ENCODE data around the gene CPVL. TPM values are rescaled to one million over a fixed set of nuclear protein-coding genes. Genes with fewer than 3 reads are reported as not detected.

The CPVL gene
- total RNA-seq, 1 experiment from 2014 or later: 46.1 TPM

- H3K36me3 ChIP-seq (replicated peaks; ENCODE audit: control insufficient read depth, insufficient read depth, low read length): no peaks in the 10 kb centered on the region
- no peak for DNase-seq
- no peak overlapping the region for H3K4me3 ChIP-seq (ENCODE audit: insufficient read depth, low read depth, low read length)
- no peaks in the 10 kb centered on the region for H3K27me3 ChIP-seq (ENCODE audit: control insufficient read depth, insufficient read depth, low read length)
These were observed 68.5 kb downstream of the CPVL start for GRCh38 chr7:29077854-29078253.

- no peak for DNase-seq
- H3K4me3 ChIP-seq (ENCODE audit: insufficient read depth, low read depth, low read length): no peak overlapping the region
These were observed 69.2 kb downstream of the CPVL start for GRCh38 chr7:29077176-29077575.

GRCh38 chr7:29076631-29077030, 69.7 kb downstream of the CPVL start:
- Histone ChIP-seq H3K27me3 (ENCODE audit: control insufficient read depth, insufficient read depth, low read length) (no peaks in the 10 kb centered on the region), H3K4me3 (ENCODE audit: insufficient read depth, low read depth, low read length) (no peak overlapping the region), H3K36me3 (replicated peaks; ENCODE audit: control insufficient read depth, insufficient read depth, low read length) (no peaks in the 10 kb centered on the region)
- no peak for DNase-seq

More at GRCh38 chr7:29077176-29077575, 69.2 kb downstream of the CPVL start:
- no peaks in the 10 kb centered on the region for H3K36me3 ChIP-seq (replicated peaks; ENCODE audit: control insufficient read depth, insufficient read depth, low read length)
- no peaks in the 10 kb centered on the region for H3K27me3 ChIP-seq (ENCODE audit: control insufficient read depth, insufficient read depth, low read length)

GRCh38 chr7:29075606-29076005, 70.7 kb downstream of the CPVL start:
- H3K4me3 ChIP-seq (ENCODE audit: insufficient read depth, low read depth, low read length): no peak overlapping the region
- DNase-seq: no peak
- no peaks in the 10 kb centered on the region for H3K36me3 ChIP-seq (replicated peaks; ENCODE audit: control insufficient read depth, insufficient read depth, low read length)
- H3K27me3 ChIP-seq (ENCODE audit: control insufficient read depth, insufficient read depth, low read length): no peaks in the 10 kb centered on the region

- no peak for DNase-seq
- Histone ChIP-seq H3K36me3 (replicated peaks; ENCODE audit: control insufficient read depth, insufficient read depth, low read length) (no peaks in the 10 kb centered on the region), H3K4me3 (ENCODE audit: insufficient read depth, low read depth, low read length) (no peak overlapping the region), H3K27me3 (ENCODE audit: control insufficient read depth, insufficient read depth, low read length) (no peaks in the 10 kb centered on the region)
These were observed 75.0 kb downstream of the CPVL start for GRCh38 chr7:29071203-29071874.

- H3K4me3 ChIP-seq (ENCODE audit: insufficient read depth, low read depth, low read length): no peak overlapping the region
- no peak for DNase-seq
- no peaks in the 10 kb centered on the region for H3K27me3 ChIP-seq (ENCODE audit: control insufficient read depth, insufficient read depth, low read length)
- H3K36me3 ChIP-seq (replicated peaks; ENCODE audit: control insufficient read depth, insufficient read depth, low read length): no peaks in the 10 kb centered on the region
These were observed 79.7 kb downstream of the CPVL start for GRCh38 chr7:29066641-29067040.

- Histone ChIP-seq H3K4me3 (ENCODE audit: insufficient read depth, low read depth, low read length) (no peak overlapping the region), H3K27me3 (ENCODE audit: control insufficient read depth, insufficient read depth, low read length) (no peaks in the 10 kb centered on the region), H3K36me3 (replicated peaks; ENCODE audit: control insufficient read depth, insufficient read depth, low read length) (no peaks in the 10 kb centered on the region)
- no peak for DNase-seq
These were observed 81.0 kb downstream of the CPVL start for GRCh38 chr7:29065181-29065857.

GRCh38 chr7:29063872-29064271, 82.5 kb downstream of the CPVL start:
- no peaks in the 10 kb centered on the region for H3K36me3 ChIP-seq (replicated peaks; ENCODE audit: control insufficient read depth, insufficient read depth, low read length)
- H3K27me3 ChIP-seq (ENCODE audit: control insufficient read depth, insufficient read depth, low read length): no peaks in the 10 kb centered on the region
- no peak for DNase-seq
- H3K4me3 ChIP-seq (ENCODE audit: insufficient read depth, low read depth, low read length): no peak overlapping the region

- H3K27me3 ChIP-seq (ENCODE audit: control insufficient read depth, insufficient read depth, low read length): no peaks in the 10 kb centered on the region
- no peak for DNase-seq
- H3K36me3 ChIP-seq (replicated peaks; ENCODE audit: control insufficient read depth, insufficient read depth, low read length): no peaks in the 10 kb centered on the region
- no peak overlapping the region for H3K4me3 ChIP-seq (ENCODE audit: insufficient read depth, low read depth, low read length)
These were observed 83.1 kb downstream of the CPVL start for GRCh38 chr7:29063236-29063635.

- Histone ChIP-seq H3K27me3 (ENCODE audit: control insufficient read depth, insufficient read depth, low read length) (no peaks in the 10 kb centered on the region), H3K36me3 (replicated peaks; ENCODE audit: control insufficient read depth, insufficient read depth, low read length) (no peaks in the 10 kb centered on the region), H3K4me3 (ENCODE audit: insufficient read depth, low read depth, low read length) (no peak overlapping the region)
- DNase-seq: no peak
These were observed 93.0 kb downstream of the CPVL start for GRCh38 chr7:29053105-29053872.

- Histone ChIP-seq H3K27me3 (ENCODE audit: control insufficient read depth, insufficient read depth, low read length) (no peaks in the 10 kb centered on the region), H3K4me3 (ENCODE audit: insufficient read depth, low read depth, low read length) (no peak overlapping the region), H3K36me3 (replicated peaks; ENCODE audit: control insufficient read depth, insufficient read depth, low read length) (no peaks in the 10 kb centered on the region)
- no peak for DNase-seq
These were observed 99.4 kb downstream of the CPVL start for GRCh38 chr7:29046978-29047377.

GRCh38 chr7:29045258-29046086, 100.9 kb downstream of the CPVL start:
- Histone ChIP-seq H3K27me3 (ENCODE audit: control insufficient read depth, insufficient read depth, low read length) (no peaks in the 10 kb centered on the region), H3K4me3 (ENCODE audit: insufficient read depth, low read depth, low read length) (no peak overlapping the region), H3K36me3 (replicated peaks; ENCODE audit: control insufficient read depth, insufficient read depth, low read length) (no peaks in the 10 kb centered on the region)
- no peak for DNase-seq

GRCh38 chr7:29044554-29044953, 101.8 kb downstream of the CPVL start:
- H3K36me3 ChIP-seq (replicated peaks; ENCODE audit: control insufficient read depth, insufficient read depth, low read length): no peaks in the 10 kb centered on the region
- no peaks in the 10 kb centered on the region for H3K27me3 ChIP-seq (ENCODE audit: control insufficient read depth, insufficient read depth, low read length)
- DNase-seq: no peak
- H3K4me3 ChIP-seq (ENCODE audit: insufficient read depth, low read depth, low read length): no peak overlapping the region

GRCh38 chr7:29043576-29043975, 102.8 kb downstream of the CPVL start:
- H3K27me3 ChIP-seq (ENCODE audit: control insufficient read depth, insufficient read depth, low read length): no peaks in the 10 kb centered on the region
- no peak overlapping the region for H3K4me3 ChIP-seq (ENCODE audit: insufficient read depth, low read depth, low read length)
- no peak for DNase-seq
- no peaks in the 10 kb centered on the region for H3K36me3 ChIP-seq (replicated peaks; ENCODE audit: control insufficient read depth, insufficient read depth, low read length)
